Measurements from ENCODE around the gene THAP12.

THAP12 gene

DNA sequence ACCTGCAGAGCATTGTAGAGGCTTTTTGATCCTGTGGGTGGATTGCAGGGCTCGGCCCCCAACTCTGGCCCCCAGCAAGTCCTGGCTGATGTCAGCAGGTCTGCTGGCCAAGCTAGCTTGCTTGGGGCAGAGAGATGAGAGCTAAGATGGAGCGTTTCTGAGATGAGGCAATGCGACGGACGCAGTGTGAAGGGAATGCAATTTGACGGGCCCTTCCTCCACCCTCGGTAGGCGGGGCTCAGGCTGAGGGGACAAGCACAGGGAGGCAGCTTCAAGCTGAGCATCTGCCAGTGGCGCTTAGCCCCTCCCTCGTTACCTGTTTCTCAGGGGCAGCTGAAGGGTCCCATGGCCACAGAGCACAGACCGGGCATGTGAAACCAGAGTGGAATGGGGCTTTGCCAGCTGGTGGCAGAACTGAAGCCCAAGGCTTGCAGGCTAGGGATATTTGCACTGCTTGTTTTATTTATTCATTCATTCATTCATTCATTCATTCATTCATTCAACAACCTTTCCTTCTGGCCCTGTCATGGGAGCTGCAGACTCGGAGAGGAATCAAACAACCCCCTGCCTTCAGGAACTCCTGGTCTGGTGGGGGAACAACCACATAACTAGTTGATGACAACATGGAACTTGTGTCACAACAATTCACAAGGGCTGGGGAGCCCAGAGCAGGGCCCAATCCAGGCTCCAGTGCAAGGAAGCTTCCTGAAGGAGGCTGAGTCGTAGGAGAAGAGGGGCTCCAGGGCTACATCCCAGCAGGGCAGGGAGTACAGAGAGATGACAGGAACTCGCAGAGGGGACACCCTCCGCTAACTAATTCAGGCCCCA lies 66.8 kb downstream of the THAP12 start:
- no peak for DNase-seq (ENCODE audit: low read depth)
- H3K4me3 ChIP-seq (ENCODE audit: low read depth, low read length): no peak overlapping the region

- no peak overlapping the region for H3K4me3 ChIP-seq (ENCODE audit: low read depth, low read length)
- DNase-seq (ENCODE audit: low read depth): no peak
Observed at GRCh38 chr11:76313271-76313670, 67.7 kb downstream of the THAP12 start.

- no peak overlapping the region for H3K4me3 ChIP-seq (ENCODE audit: low read depth, low read length)
- DNase-seq (ENCODE audit: low read depth): no peak
Observed at GRCh38 chr11:76310832-76311595, 69.9 kb downstream of the THAP12 start.

- no peak for DNase-seq (ENCODE audit: low read depth)
- H3K4me3 ChIP-seq (ENCODE audit: low read depth, low read length): no peak overlapping the region
Observed at GRCh38 chr11:76307978-76308747, 72.8 kb downstream of the THAP12 start.

DNA sequence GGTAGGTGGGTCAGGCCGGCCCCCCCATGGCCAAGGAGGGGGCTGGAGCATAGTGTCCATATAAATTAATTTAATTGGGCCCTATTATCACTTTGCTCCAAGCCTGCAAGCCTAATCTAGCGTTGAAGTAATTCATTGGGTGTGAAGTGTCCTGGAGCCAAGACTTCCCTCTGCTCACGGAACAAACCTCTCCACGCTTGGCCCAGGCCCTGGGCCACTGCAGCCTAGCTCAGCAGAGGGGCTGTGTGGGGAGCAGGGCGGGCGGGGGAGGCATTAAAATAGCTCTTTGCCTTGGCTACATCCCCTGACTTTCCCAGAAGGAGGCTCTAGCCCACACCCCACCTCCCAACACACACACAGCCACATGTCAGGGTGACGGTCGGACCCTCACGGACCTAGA lies 73.5 kb downstream of the THAP12 start:
- H3K4me3 ChIP-seq (ENCODE audit: low read depth, low read length): no peak overlapping the region
- no peak for DNase-seq (ENCODE audit: low read depth)

- no peak overlapping the region for H3K4me3 ChIP-seq (ENCODE audit: low read depth, low read length)
- DNase-seq (ENCODE audit: low read depth): no peak
Observed at GRCh38 chr11:76303399-76303798, 77.5 kb downstream of the THAP12 start.

GRCh38 chr11:76302996-76303395 lies 77.9 kb downstream of the THAP12 start:
- no peak for DNase-seq (ENCODE audit: low read depth)
- no peak overlapping the region for H3K4me3 ChIP-seq (ENCODE audit: low read depth, low read length)

Data from skeletal muscle cell (primary cell).